ENCODE data around the gene ITPR2. TPM values are rescaled to one million over a fixed set of nuclear protein-coding genes. Genes with fewer than 3 reads are reported as not detected.

The ITPR2 gene
- total and polyA plus RNA-seq, 2 of the 8 experiments (the other 6 are each of a cell fraction or from before 2014, with no cell fraction given), result 4.1 to 48.3 TPM

GRCh38 chr12:26406813-26407212 is 426.2 kb downstream of the ITPR2 start:
- Histone ChIP-seq H3K14ac (ENCODE audit: insufficient read length) (no peak overlapping the region), H2BK20ac (ENCODE audit: low read length) (no peak overlapping the region), H3K4ac (replicated peaks; ENCODE audit: insufficient read length, low read depth, low read length) (no peak overlapping the region), H2AK5ac (ENCODE audit: low read depth, low read length) (no peak overlapping the region), H4K5ac (ENCODE audit: insufficient read length, low read depth, low read length) (no peak overlapping the region), H3K9ac (replicated peaks in 1 of 4; ENCODE audit: extremely low read depth in 1 of 4, low read depth in 3 of 4, low read length in 3 of 4) (no peak overlapping the region), H3K56ac (replicated peaks; ENCODE audit: insufficient read length, low read depth, low read length) (no peak overlapping the region), H2AFZ (ENCODE audit: low read length) (no peak overlapping the region), H3K4me2 (ENCODE audit: insufficient read depth in 1 of 2, low read depth in 2 of 2, low read length in 2 of 2) (no peak overlapping the region), H3K23ac (ENCODE audit: insufficient read length) (no peak overlapping the region), H3K79me2 (ENCODE audit: control insufficient read depth in 1 of 2, insufficient read depth in 2 of 2, low read length in 2 of 2) (no peaks in the 10 kb centered on the region), H3K4me1 (replicated peaks in 1 of 4; ENCODE audit: control insufficient read depth in 3 of 4, insufficient read depth in 4 of 4, low read length in 3 of 4) (no peaks in the 10 kb centered on the region), H4K20me1 (replicated peaks in 1 of 2; ENCODE audit: control insufficient read depth in 1 of 2, insufficient read depth in 2 of 2, low read length in 2 of 2) (no peaks in the 10 kb centered on the region), H2BK120ac (replicated peaks; ENCODE audit: low read depth, low read length) (no peak overlapping the region), H3K79me1 (ENCODE audit: low read depth, low read length) (no peaks in the 10 kb centered on the region), H3K9me3 (ENCODE audit: insufficient read depth in 2 of 2, low read depth in 1 of 2, low read length in 1 of 2) (no peaks in the 10 kb centered on the region), H3K23me2 (ENCODE audit: low read depth, low read length) (no peaks in the 10 kb centered on the region), H4K91ac (replicated peaks; ENCODE audit: insufficient read length, low read length) (no peak overlapping the region), H2BK5ac (ENCODE audit: low read depth, low read length) (no peak overlapping the region), H3K4me3 (ENCODE audit: extremely low read depth in 1 of 4, insufficient read depth in 2 of 4, low read depth in 3 of 4, low read length in 4 of 4) (no peak overlapping the region), H2BK12ac (ENCODE audit: low read depth, low read length) (no peak overlapping the region), H3K36me3 (ENCODE audit: control insufficient read depth in 2 of 4, insufficient read depth in 4 of 4, low read length in 3 of 4) (peaks cover 0 to 3% (median 0%) of the 10 kb centered on the region in 4 experiments; a peak in 1 of 8 replicates), H4K8ac (ENCODE audit: extremely low read depth, insufficient read depth, low read length) (no peak overlapping the region), H3K18ac (ENCODE audit: extremely low read depth, low read length) (no peak overlapping the region), H3K27ac (ENCODE audit: low read depth, low read length) (no peak overlapping the region), H2BK15ac (ENCODE audit: low read length) (no peak overlapping the region), H3K27me3 (replicated peaks in 1 of 4; ENCODE audit: control insufficient read depth in 3 of 4, extremely low read depth in 1 of 4, insufficient read depth in 3 of 4, low read length in 3 of 4) (no peaks in the 10 kb centered on the region)
- ChIA-PET POLR2A (ENCODE audit: partially characterized antibody) (no interaction called here), CTCF (ENCODE audit: partially characterized antibody) (interaction anchor here (0.6 to 1.3 kb wide), 3 partner anchors 23 to 312 kb away, joined by 3 read pairs; no protein-coding TSS in a partner anchor)
- 96% methylated on average over 2 of the region's 2 CpGs; no CpG with 5 or more reads in 1 of the 2 experiments for WGBS, 2 experiments (ENCODE audit: extremely low coverage in 1 of 2, insufficient coverage in 1 of 2, insufficient read length in 1 of 2, insufficient replicate concordance in 2 of 2, low coverage in 1 of 2, low lambda C conversion rate in 2 of 2, missing lambda C conversion rate in 1 of 2)
- TF ChIP-seq FOSL1 (IDR thresholded peaks at IDR 0.05; ENCODE audit: insufficient read depth, low read depth, low read length) (no peak), TCF12 (IDR thresholded peaks at IDR 0.05; ENCODE audit: low read depth, low read length) (no peak), JUN (IDR thresholded peaks at IDR 0.05; ENCODE audit: low read depth, low read length) (no peak), RBBP5 (IDR thresholded peaks at IDR 0.05; ENCODE audit: borderline replicate concordance, low read depth, low read length) (no peak), POLR2AphosphoS5 (IDR thresholded peaks at IDR 0.05; ENCODE audit: low read depth, low read length) (no peak), RAD21 (IDR thresholded peaks at IDR 0.05 in 1 of 2, conservative IDR thresholded peaks at IDR 0.05 in 1 of 2; ENCODE audit: low read depth in 2 of 2, low read length in 2 of 2) (no peak), KDM5A (IDR thresholded peaks at IDR 0.05; ENCODE audit: low read length) (no peak), ZNF274 (IDR thresholded peaks at IDR 0.05; ENCODE audit: borderline replicate concordance, extremely low read depth, low read length) (no peak), SAP30 (IDR thresholded peaks at IDR 0.05; ENCODE audit: insufficient read depth, insufficient replicate concordance, low read length) (no peak), ATF3 (IDR thresholded peaks at IDR 0.05; ENCODE audit: insufficient read depth, low read depth, low read length) (no peak), CEBPB (IDR thresholded peaks at IDR 0.05; ENCODE audit: low read depth, low read length) (no peak), EGR1 (IDR thresholded peaks at IDR 0.05; ENCODE audit: borderline replicate concordance, low read depth, low read length) (no peak)
- DNase-seq (ENCODE audit: low read depth in 1 of 2, low spot score in 2 of 2) (no peak), FAIRE-seq (no peak)
